Middle frontal gyrus (tissue), 1 donor: ENCODE results near the gene NAGK.

Source experiments
- DNase-seq: peaks from one replicate; pipeline ENCODE4 v3.0.0-alpha.2; 2015; ENCODE audit warnings: low spot score; ENCODE audit errors: extremely low spot score

NAGK gene

GRCh38 chr2:71108091-71108490 is 39.6 kb downstream of the NAGK start:
- DNase-seq: no peak

GRCh38 chr2:71113843-71114242 is 45.4 kb downstream of the NAGK start:
- no peak for DNase-seq

GRCh38 chr2:71117063-71117462 is 48.6 kb downstream of the NAGK start:
- DNase-seq: no peak

- no peak for DNase-seq
Observed at GRCh38 chr2:71120195-71120594, 51.7 kb downstream of the NAGK start.

GRCh38 chr2:71121479-71121878 is 53.0 kb downstream of the NAGK start:
- no peak for DNase-seq

- DNase-seq: no peak
Observed at GRCh38 chr2:71122387-71123298, 54.2 kb downstream of the NAGK start.

- no peak for DNase-seq
Observed at GRCh38 chr2:71125506-71126294, 57.3 kb downstream of the NAGK start.

GRCh38 chr2:71126957-71127356 is 58.5 kb downstream of the NAGK start:
- no peak for DNase-seq
